HG02981 (cell line): ENCODE results near the gene USP31.

Experiments used
- ATAC-seq: cut with Tn5 transposase; IDR thresholded peaks from one replicate; pipeline ENCODE4 v1.9.1; 2021; ENCODE audit warnings: mild to moderate bottlenecking, moderate library complexity; ENCODE audit not compliant: unreplicated experiment

USP31 gene

GRCh38 chr16:23132775-23133463 lies 16.3 kb downstream of the USP31 start:
- ATAC-seq, result no peak

- no peak for ATAC-seq
Measured at GRCh38 chr16:23131931-23132621, 17.2 kb downstream of the USP31 start.

- no peak for ATAC-seq
Measured at GRCh38 chr16:23131436-23131835, 17.8 kb downstream of the USP31 start.

GRCh38 chr16:23131036-23131435 lies 18.2 kb downstream of the USP31 start:
- no peak for ATAC-seq

- no peak for ATAC-seq
Measured at GRCh38 chr16:23129686-23130085, 19.6 kb downstream of the USP31 start.

GRCh38 chr16:23128056-23128455 lies 21.2 kb downstream of the USP31 start:
- no peak for ATAC-seq

- ATAC-seq, result no peak
Measured at GRCh38 chr16:23125277-23125676, 24.0 kb downstream of the USP31 start.

GRCh38 chr16:23124315-23124714 lies 24.9 kb downstream of the USP31 start:
- no peak for ATAC-seq

GRCh38 chr16:23122144-23122543 lies 27.1 kb downstream of the USP31 start:
- no peak for ATAC-seq

GRCh38 chr16:23121024-23121423 lies 28.2 kb downstream of the USP31 start:
- no peak for ATAC-seq

GRCh38 chr16:23120562-23120961 lies 28.7 kb downstream of the USP31 start:
- no peak for ATAC-seq

GRCh38 chr16:23119570-23119969 lies 29.7 kb downstream of the USP31 start:
- ATAC-seq, result no peak

- ATAC-seq, result no peak
Measured at GRCh38 chr16:23114131-23114904, 34.9 kb downstream of the USP31 start.

GRCh38 chr16:23113185-23113584 lies 36.1 kb downstream of the USP31 start:
- ATAC-seq, result no peak

GRCh38 chr16:23110257-23110899 lies 38.9 kb downstream of the USP31 start:
- no peak for ATAC-seq

GRCh38 chr16:23107936-23108335 lies 41.3 kb downstream of the USP31 start:
- no peak for ATAC-seq

- no peak for ATAC-seq
Measured at GRCh38 chr16:23107117-23107516, 42.1 kb downstream of the USP31 start.

GRCh38 chr16:23105309-23105708 lies 43.9 kb downstream of the USP31 start:
- no peak for ATAC-seq

- no peak for ATAC-seq
Measured at GRCh38 chr16:23104032-23104955, 45.0 kb downstream of the USP31 start.

- ATAC-seq, result no peak
Measured at GRCh38 chr16:23103603-23104002, 45.6 kb downstream of the USP31 start.
